ENCODE results near the gene KRI1.

The KRI1 gene

DNA sequence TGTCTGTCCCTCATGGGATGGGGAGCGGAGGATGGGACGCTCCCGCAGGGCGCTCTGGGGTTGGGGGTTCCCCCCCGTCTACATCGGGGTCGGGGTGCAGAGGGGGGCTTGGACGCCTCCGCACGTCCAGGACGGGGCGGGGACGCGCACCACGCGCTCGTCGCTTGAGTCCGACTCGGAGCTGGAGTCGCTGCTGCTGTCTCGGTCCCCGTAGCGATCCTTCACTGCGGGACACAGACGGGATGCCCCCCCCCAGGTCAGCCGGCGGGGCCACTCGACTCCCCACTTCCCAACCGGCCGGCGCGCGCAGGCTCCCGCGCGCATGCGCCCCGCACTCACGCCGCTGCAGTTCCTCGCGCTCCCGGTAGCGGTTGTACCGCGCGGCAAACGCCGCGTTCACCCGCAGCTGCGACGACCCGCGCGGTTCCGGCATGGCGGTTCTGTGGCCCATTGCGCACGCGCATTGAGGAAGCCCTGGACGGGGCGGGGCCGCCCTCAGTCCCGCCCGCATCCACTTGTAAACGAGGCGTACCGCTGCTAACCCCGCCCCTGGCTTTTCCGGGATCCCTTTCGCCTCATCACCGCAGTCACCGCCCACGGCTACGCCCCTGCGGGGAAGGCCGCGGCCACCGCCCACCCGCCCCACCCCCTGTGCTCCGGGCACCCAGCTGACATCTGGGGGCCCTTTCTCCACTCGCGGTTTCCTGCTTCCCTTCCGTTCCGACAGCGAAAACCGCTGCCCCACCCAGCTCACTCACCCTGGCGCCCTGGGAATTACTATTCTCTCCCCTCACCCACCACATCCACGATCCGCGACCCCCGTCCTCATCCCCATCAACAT is at the start of gene KRI1:
Gene KRI1 (minus strand): TSS at position 444 of the 841 bp plus-strand sequence. CDS start 11 bp downstream, at position 433.
- peak; percentile 94 for DNase-seq (ENCODE audit: low read depth)

DNA sequence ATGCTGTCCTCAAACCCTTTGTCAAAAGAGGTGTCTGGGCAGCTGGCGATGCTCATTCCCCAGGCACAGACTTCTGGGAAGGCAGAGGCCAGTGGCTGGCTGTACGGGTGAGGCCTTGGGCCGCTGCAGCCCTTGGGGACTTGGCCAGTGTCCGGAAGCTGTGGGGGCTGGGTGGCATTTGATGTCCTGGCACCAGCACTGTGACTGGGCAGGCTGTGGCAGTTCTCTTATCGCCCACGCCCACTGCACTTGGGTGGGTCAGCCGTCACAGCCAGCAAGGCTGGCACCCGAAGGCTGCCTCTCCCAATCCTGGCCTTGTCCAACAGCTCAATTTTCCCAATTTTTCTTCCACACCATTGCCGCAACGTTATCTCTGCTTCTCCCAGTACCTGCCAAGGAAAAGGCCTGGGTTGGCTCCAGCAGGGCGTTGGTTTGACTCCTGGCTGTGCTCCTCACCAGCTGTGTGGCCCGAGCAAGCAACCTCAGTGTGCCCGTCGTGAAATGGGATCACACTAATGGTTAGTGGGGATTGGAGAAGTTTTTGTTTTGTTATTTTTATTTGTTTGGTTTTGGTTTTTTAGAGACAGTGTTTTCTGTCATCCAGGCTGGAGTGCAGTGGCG is 46.8 kb upstream of the KRI1 start:
- no peak for DNase-seq (ENCODE audit: low read depth)

DNA sequence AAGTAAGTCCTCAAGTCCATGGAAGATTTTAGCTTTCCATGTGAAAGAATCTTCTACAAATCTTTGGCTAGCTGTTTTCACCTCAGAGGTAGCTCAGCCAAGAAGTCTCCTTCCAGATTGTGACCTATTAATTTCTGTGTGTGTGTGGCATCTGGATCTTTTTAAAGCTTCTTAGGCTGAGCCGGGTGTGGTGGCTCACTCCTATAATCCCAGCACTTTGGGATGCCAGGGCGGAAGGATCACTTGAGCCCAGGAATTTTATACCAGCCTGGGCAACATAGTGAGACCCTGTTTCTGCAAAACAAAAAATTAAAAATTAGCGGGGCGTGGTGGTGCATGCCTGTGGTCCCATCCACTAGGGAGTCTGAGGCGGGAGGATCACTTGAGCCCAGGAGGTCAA is 46.1 kb upstream of the KRI1 start:
- no peak for DNase-seq (ENCODE audit: low read depth)

- DNase-seq (ENCODE audit: low read depth) = no peak
Observed at GRCh38 chr19:10604460-10604980, 38.7 kb upstream of the KRI1 start.

DNA sequence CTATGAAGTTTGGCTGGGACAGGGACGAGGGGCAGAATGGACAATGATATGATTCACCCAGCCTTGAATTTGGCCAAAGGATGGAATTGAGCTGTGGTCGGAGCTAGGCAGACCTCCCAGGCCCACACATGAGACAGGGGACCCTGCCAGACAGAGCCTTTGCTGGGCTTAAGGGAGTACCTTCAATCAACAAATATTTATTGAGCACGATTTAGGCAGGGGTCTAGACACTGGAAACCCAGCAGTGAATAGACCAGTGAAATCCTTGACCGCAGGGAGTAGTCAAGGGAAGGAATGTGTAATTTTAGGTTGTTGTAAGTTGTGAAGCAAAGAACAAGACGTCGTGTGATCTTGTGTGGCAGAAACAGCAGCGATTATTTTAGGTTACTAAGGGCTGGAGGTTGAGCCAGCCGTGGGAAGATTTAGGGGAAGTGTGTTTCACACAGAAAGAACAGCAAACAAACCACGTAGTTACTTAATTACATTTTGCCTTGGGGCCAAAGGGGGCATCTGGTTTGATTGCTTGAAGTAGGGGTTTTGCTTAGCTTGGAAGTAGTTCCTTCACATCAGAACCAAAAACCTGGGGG is 38.2 kb upstream of the KRI1 start:
- peak; percentile 59 for DNase-seq (ENCODE audit: low read depth)

DNA sequence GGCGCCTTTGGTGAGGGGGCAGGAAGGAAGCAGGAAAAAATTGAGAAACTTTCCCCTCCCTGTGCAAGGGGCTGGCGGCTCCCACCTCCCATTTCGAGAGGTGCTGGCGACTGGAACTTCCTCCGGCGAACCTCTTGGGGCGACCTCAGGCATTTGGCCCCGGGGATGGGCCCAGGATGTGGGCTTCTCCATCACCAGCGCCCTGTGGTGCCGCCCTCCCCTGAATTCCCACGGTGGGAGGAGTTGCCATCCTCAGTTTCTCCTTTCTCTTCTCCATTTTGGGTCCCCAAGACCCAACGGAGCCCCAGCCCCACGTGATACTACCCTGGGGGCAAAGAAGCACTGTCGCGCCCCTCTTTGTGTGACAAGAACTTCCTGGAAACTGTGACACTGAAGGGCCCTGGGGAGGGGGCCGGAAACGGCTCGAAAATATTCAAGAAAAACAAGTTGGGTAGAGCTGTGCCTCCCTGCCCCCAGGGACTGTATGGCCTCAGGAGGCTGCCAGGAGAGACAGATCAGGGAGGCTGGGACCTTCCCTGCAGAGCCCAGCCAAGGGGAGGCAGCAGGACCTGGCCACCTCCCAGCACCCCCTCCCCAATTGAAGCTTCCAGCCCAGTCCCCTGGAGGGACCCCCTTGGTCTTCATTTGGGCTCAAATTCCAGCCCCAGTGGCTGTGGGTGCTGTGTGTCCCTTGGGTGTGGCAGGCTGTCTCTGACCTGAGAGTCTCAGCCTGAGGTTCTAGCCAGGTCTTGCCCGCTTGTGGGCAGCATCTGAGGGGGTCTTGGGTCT is 37.5 kb upstream of the KRI1 start:
- DNase-seq (ENCODE audit: low read depth) = no peak

GRCh38 chr19:10602330-10603083 is 36.7 kb upstream of the KRI1 start:
- no peak for DNase-seq (ENCODE audit: low read depth)

- peak; percentile 51 for DNase-seq (ENCODE audit: low read depth)
Observed at GRCh38 chr19:10601999-10602329, 36.2 kb upstream of the KRI1 start.

DNA sequence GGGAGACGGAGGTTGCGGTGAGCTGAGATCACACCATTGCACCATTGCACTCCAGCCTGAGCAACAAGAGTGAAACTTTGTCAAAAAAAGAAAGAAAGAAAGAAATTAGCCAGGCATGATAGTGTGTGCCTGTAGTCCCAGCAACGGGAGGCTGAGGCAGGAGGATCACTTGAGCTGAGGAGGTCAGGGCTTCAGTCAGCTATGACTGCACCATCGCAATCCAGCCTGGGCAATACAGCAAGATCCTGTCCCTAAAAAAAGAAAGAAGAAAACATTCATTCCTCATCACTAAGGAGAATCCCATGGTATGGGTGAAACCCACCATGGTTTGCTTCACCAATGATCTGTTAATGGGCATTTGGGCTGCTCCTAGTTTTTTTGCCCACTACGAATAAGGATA is 34.3 kb upstream of the KRI1 start:
- no peak for DNase-seq (ENCODE audit: low read depth)

DNA sequence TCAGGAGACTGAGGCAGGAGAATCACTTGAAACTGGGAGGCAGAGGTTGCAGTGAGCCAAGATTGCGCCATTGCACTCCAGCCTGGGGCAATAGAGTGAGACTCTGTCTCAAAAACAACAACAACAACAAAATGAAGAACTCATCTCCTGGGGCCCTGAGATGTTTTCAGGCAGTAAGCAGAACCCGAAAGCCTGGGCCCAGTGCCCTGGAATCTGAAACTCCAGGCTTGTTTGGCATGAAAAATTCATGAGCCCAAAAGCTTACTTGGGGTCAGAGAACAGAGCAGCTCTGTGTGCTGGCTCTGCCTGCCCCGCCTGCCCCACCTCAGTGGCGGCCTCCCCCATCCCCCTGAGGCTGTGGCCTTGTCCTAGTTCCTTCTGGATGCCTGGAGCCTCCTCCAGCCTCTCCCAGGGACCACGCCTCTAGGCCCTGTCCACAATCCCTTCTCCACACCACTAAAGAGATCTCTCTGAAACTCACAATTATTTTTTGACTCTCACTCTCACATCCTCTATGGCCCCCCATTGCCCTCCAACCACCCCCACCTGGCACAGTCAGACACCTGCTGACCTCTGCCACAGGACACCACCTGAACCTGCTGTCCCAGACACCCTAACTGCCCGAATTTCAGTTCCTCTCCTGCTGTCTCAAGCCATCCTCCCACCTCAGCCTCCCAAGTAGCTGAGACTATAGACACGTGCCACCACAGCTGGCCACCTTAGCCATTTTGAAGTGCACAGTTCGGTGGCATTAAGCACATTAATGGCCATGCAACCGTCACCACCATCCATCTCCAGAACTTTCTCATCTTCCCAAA is 28.2 kb upstream of the KRI1 start:
- peak; percentile 11 for DNase-seq (ENCODE audit: low read depth)

DNA sequence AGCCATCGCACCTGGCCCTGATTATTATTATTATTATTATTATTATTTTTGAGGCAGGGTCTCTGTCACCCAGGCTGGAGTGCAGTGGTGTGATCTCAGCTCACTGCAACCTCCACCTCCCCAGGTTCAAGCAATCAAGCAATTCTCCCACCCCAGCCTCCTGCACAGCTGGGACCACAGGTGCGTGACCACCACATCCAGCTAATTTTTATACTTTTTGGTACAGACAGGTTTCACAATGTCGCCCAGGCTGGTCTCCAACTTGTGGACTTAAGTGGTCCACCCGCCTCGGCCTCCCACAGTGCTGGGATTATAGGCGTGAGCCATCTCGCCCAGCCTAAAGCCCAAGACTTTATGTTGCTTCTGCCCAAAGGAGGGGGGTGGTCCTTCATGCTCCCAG is 27.3 kb upstream of the KRI1 start:
- no peak for DNase-seq (ENCODE audit: low read depth)

- no peak for DNase-seq (ENCODE audit: low read depth)
Observed at GRCh38 chr19:10587839-10588150, 22.0 kb upstream of the KRI1 start.

DNA sequence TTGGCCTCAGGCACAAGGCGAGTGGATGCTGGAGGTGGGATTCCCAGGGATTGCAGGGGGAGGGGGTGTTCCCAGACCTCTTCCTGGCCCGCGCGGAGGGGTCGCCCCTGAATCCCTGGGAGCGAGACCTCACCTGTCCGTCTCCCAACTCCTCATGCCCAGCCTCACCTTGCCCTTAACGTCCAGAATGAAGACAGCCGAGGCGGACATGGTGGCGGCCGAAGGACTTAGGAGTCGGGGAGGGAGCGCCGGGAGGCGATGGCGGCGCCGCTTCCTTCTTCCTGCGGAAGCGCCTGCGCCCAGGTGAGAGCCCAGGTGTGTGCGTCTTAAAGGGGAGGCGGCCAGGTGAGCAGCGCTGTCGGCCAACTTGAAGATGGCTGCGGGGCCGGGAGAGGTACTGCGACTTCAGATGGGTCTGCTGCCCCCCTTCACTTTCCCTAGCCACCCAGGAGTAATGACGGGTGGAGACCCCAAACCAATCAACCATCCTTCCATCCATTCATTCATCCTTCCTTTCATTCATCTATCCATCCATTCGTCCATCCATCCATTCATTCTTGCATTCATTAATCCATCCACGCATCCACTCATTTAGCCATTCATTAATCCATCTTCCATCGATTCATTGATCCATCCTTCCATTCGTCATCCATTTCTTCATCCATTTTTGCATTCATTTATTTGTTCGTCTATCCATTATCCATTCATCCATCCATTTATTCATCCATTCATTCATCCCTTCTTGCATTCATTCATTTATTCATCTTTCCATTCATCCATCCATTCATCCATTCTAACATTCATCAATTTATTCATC is 21.4 kb upstream of the KRI1 start, which contains the start of gene AP1M2:
Gene AP1M2 (minus strand): TSS at position 291 of the 817 bp plus-strand sequence. CDS start 81 bp downstream, at position 210.
- no peak for DNase-seq (ENCODE audit: low read depth)

DNA sequence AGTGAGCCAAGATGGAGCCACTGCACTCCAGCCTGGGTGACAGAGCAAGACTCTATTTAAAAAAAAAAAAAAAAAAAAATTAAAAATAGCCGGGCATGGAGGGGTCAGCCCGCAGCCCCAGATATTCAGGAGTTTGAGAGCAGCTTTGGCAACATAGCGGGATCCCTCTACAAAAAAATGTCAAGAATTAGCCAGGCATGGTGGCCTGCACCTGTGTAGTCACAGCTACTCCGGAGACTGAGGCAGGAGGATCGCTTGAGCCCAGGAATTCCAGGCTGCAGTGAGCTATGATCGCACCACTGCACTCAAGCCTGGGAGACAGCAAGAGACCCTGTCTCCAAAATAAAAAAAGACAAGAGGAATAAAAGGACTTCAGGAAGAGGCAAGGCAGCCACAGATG is 20.6 kb upstream of the KRI1 start:
- DNase-seq (ENCODE audit: low read depth) = no peak

DNA sequence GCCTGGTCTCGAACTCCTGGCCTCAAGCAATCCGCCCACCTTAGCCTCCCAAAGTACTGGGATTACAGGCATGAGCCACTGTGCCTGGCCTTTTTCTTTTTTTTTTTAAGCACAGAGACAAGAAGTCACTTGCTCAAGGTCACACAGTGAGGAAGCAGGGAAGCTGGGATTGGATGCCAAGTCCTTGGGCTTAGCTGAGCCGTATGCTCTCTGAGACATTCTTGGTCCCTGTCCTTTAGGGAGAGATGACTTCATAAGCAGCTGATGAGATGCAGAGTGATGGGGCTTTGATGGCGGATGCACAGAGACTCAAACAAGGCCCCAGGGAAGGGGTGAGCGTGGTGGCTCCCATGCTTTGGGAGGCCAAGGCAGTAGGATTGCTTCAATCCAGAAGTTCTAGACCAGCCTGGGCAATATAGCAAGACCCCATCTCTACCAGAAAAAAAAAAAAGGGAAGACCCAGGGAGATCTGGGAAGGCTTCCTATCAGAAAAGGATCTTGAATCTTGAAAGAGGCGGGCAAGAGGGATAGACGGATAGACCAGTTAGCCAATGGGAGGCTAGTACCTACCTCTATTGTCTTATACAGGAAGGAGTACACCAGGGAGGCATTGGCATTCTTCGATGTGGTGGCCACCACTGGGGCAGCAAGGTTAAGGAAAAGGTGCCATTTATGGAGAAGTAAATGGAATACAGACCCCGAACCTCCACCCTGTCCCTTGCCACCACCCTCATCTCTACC is 17.4 kb upstream of the KRI1 start:
- DNase-seq (ENCODE audit: low read depth) = peak; percentile 28

DNA sequence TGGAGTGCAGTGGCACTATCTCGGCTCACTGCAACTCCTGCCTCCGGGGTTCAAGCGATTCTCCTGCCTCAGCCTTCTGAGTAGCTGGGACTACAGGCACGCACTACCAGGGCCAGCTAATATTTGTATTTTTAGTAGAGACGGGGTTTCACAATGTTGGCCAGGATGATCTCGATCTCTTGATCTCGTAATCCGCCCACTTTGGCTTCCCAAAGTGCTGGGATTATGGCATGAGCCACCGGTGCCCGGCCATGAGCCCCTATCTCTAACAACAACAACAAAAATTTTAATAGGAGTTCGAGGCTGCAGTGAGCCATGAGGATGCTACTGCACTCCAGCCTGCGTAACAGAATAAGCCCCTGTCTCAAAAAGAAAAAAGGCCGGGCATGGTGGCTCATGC is 16.3 kb upstream of the KRI1 start:
- no peak for DNase-seq (ENCODE audit: low read depth)

DNA sequence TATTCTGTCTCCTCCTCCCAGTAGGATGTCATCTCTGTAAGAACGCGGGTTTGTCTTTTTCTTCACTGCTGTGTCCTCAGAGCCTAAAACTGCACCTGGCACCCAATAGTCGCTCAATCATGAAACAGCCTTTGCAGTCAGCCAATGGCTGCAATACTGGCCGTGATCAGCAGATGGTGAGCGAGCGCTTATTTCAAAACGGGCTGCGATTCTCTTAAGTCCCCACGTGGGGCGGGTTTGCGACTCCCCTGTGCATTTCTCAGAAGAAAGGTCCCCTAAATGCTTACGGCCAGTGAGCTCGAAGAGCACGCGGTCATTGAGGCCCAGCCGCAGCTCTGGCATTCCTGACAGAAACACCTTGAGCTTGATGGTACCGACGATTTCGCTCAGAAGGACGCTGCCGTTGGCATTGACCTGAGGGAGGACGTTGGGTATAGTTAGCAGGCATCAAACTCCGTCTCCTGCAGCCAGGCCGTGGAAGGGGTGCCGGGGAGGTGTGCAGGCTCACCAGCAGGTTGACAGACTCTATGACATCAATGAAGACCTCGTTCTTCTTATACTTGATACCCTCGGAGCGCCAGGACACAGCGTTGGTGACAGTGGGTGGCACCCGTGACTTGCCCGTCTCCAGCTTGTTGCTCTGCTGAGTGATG is 15.3 kb upstream of the KRI1 start:
- peak; percentile 82 for DNase-seq (ENCODE audit: low read depth)

- DNase-seq (ENCODE audit: low read depth) = no peak
Observed at GRCh38 chr19:10577951-10578350, 12.1 kb upstream of the KRI1 start.

All from amniotic epithelial cell (primary cell).